GM15510 (cell line): Measurements from ENCODE around the gene WDFY4.

ENCODE experiments used
- POLR2A ChIP-seq: IDR thresholded peaks from 3 replicates; pipeline ENCODE4 v1.6.1; 2011; ENCODE audit warnings: borderline replicate concordance; ENCODE audit not compliant: insufficient read length; ENCODE audit errors: extremely low read depth

Gene WDFY4

GRCh38 chr10:48714088-48714487, 29.4 kb downstream of the WDFY4 start:
- TF ChIP-seq POLR2A, result no peak

- no peak for TF ChIP-seq POLR2A
Observed at GRCh38 chr10:48716416-48716815, 31.7 kb downstream of the WDFY4 start.

GRCh38 chr10:48720611-48721010, 35.9 kb downstream of the WDFY4 start:
- TF ChIP-seq POLR2A, result no peak

- TF ChIP-seq POLR2A, result no peak
Observed at GRCh38 chr10:48722153-48723145, 37.8 kb downstream of the WDFY4 start.

- no peak for TF ChIP-seq POLR2A
Observed at GRCh38 chr10:48724127-48724526, 39.5 kb downstream of the WDFY4 start.

GRCh38 chr10:48725708-48726107, 41.0 kb downstream of the WDFY4 start:
- TF ChIP-seq POLR2A, result no peak

GRCh38 chr10:48727866-48728265, 43.2 kb downstream of the WDFY4 start:
- no peak for TF ChIP-seq POLR2A

- no peak for TF ChIP-seq POLR2A
Observed at GRCh38 chr10:48729222-48729621, 44.5 kb downstream of the WDFY4 start.

- no peak for TF ChIP-seq POLR2A
Observed at GRCh38 chr10:48729941-48730457, 45.3 kb downstream of the WDFY4 start.

- TF ChIP-seq POLR2A, result no peak
Observed at GRCh38 chr10:48731141-48731540, 46.5 kb downstream of the WDFY4 start.

- TF ChIP-seq POLR2A, result no peak
Observed at GRCh38 chr10:48731654-48732053, 47.0 kb downstream of the WDFY4 start.

- TF ChIP-seq POLR2A, result no peak
Observed at GRCh38 chr10:48733329-48733728, 48.7 kb downstream of the WDFY4 start.

GRCh38 chr10:48735836-48736390, 51.2 kb downstream of the WDFY4 start:
- TF ChIP-seq POLR2A, result no peak

GRCh38 chr10:48736596-48736995, 51.9 kb downstream of the WDFY4 start:
- no peak for TF ChIP-seq POLR2A

- no peak for TF ChIP-seq POLR2A
Observed at GRCh38 chr10:48737886-48738285, 53.2 kb downstream of the WDFY4 start.

- TF ChIP-seq POLR2A, result no peak
Observed at GRCh38 chr10:48739170-48739569, 54.5 kb downstream of the WDFY4 start.
